ENCODE measurements around the gene MYH15. TPM values are rescaled to one million over a fixed set of nuclear protein-coding genes. Genes with fewer than 3 reads are reported as not detected.

MYH15 gene
- total and polyA plus RNA-seq, 2 of the 8 experiments (the other 6 are each of a cell fraction or from before 2014, with no cell fraction given), result under 0.01 TPM; not detected in 1

DNA sequence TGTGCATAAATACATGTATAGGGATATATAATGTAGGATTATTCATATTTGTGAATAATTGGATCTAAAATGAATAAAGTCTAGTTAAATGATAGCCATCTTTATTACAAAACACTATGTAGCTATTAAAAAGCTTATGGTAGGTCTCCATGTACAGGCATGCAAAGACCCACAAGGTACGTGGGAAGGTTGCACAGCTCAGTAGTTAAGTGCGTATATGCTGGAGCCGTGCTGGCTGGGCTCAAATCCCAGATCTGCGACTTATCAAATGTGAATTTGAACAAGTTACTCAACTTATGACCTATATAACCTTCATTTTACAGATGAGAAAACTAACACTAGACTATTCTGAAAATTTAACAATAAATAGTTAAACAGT lies 100.6 kb downstream of the MYH15 start:
- Histone ChIP-seq H3K56ac (replicated peaks; ENCODE audit: insufficient read length, low read depth, low read length) (no peak overlapping the region), H3K4me2 (ENCODE audit: insufficient read depth in 1 of 2, low read depth in 2 of 2, low read length in 2 of 2) (no peak overlapping the region), H3K79me2 (ENCODE audit: control insufficient read depth in 1 of 2, insufficient read depth in 2 of 2, low read length in 2 of 2) (no peaks in the 10 kb centered on the region), H2AFZ (ENCODE audit: low read length) (no peak overlapping the region), H4K8ac (ENCODE audit: extremely low read depth, insufficient read depth, low read length) (no peak overlapping the region), H3K23ac (ENCODE audit: insufficient read length) (no peak overlapping the region), H2AK5ac (ENCODE audit: low read depth, low read length) (no peak overlapping the region), H3K27ac (ENCODE audit: low read depth, low read length) (no peak overlapping the region), H3K9ac (replicated peaks in 1 of 4; ENCODE audit: extremely low read depth in 1 of 4, low read depth in 3 of 4, low read length in 3 of 4) (no peak overlapping the region), H3K36me3 (ENCODE audit: control insufficient read depth in 2 of 4, insufficient read depth in 4 of 4, low read length in 3 of 4) (no peaks in the 10 kb centered on the region), H3K4me3 (ENCODE audit: extremely low read depth in 1 of 4, insufficient read depth in 2 of 4, low read depth in 3 of 4, low read length in 4 of 4) (no peak overlapping the region), H2BK5ac (ENCODE audit: low read depth, low read length) (no peak overlapping the region), H4K5ac (ENCODE audit: insufficient read length, low read depth, low read length) (no peak overlapping the region), H3K14ac (ENCODE audit: insufficient read length) (no peak overlapping the region), H2BK15ac (ENCODE audit: low read length) (no peak overlapping the region), H4K20me1 (replicated peaks in 1 of 2; ENCODE audit: control insufficient read depth in 1 of 2, insufficient read depth in 2 of 2, low read length in 2 of 2) (no peaks in the 10 kb centered on the region), H3K4ac (replicated peaks; ENCODE audit: insufficient read length, low read depth, low read length) (no peak overlapping the region), H4K91ac (replicated peaks; ENCODE audit: insufficient read length, low read length) (no peak overlapping the region), H2BK12ac (ENCODE audit: low read depth, low read length) (no peak overlapping the region), H3K9me3 (ENCODE audit: insufficient read depth in 2 of 2, low read depth in 1 of 2, low read length in 1 of 2) (peaks cover 0 to 2% of the 10 kb centered on the region in 2 experiments; a peak in 1 of 4 replicates), H2BK120ac (replicated peaks; ENCODE audit: low read depth, low read length) (no peak overlapping the region), H2BK20ac (ENCODE audit: low read length) (no peak overlapping the region), H3K23me2 (ENCODE audit: low read depth, low read length) (no peaks in the 10 kb centered on the region), H3K79me1 (ENCODE audit: low read depth, low read length) (no peaks in the 10 kb centered on the region), H3K4me1 (replicated peaks in 1 of 4; ENCODE audit: control insufficient read depth in 3 of 4, insufficient read depth in 4 of 4, low read length in 3 of 4) (peaks cover 0 to 1% (median 0%) of the 10 kb centered on the region in 4 experiments; a peak in 1 of 7 replicates), H3K18ac (ENCODE audit: extremely low read depth, low read length) (no peak overlapping the region), H3K27me3 (replicated peaks in 1 of 4; ENCODE audit: control insufficient read depth in 3 of 4, extremely low read depth in 1 of 4, insufficient read depth in 3 of 4, low read length in 3 of 4) (no peaks in the 10 kb centered on the region)
- DNase-seq (ENCODE audit: low read depth in 1 of 2, low spot score in 2 of 2), result no peak
- POLR2A ChIA-PET (ENCODE audit: partially characterized antibody), result no interaction called here
- CTCF ChIA-PET (ENCODE audit: partially characterized antibody), result interaction anchor here (1.2 kb wide), 3 partner anchors 28 to 80 kb away, joined by 3 to 4 read pairs (median 3); no protein-coding TSS in a partner anchor
- 93% methylated on average over 4 of the region's 4 CpGs; no CpG with 5 or more reads in 1 of the 2 experiments for WGBS, 2 experiments (ENCODE audit: extremely low coverage in 1 of 2, insufficient coverage in 1 of 2, insufficient read length in 1 of 2, insufficient replicate concordance in 2 of 2, low coverage in 1 of 2, low lambda C conversion rate in 2 of 2, missing lambda C conversion rate in 1 of 2)
- no peak for FAIRE-seq
- TF ChIP-seq MAFK (IDR thresholded peaks at IDR 0.05; ENCODE audit: low read depth, low read length) (no peak), CBX5 (IDR thresholded peaks at IDR 0.05; ENCODE audit: low read depth, low read length) (no peak), RAD21 (IDR thresholded peaks at IDR 0.05 in 1 of 2, conservative IDR thresholded peaks at IDR 0.05 in 1 of 2; ENCODE audit: low read depth in 2 of 2, low read length in 2 of 2) (no peak), SUZ12 (IDR thresholded peaks at IDR 0.05; ENCODE audit: low read length) (no peak), TBP (IDR thresholded peaks at IDR 0.05; ENCODE audit: low read depth, low read length) (no peak), GABPA (IDR thresholded peaks at IDR 0.05; ENCODE audit: borderline replicate concordance, insufficient read depth, low read length) (no peak), KDM4A (IDR thresholded peaks at IDR 0.05; ENCODE audit: low read depth, low read length, severe bottlenecking) (no peak), ZNF274 (IDR thresholded peaks at IDR 0.05; ENCODE audit: borderline replicate concordance, extremely low read depth, low read length) (no peak), SRF (IDR thresholded peaks at IDR 0.05; ENCODE audit: low read depth, low read length) (no peak)
- TF ChIP-seq, protein P1, sequence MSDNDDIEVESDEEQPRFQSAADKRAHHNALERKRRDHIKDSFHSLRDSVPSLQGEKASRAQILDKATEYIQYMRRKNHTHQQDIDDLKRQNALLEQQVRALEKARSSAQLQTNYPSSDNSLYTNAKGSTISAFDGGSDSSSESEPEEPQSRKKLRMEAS (IDR thresholded peaks at IDR 0.05), result no peak
- TF ChIP-seq, protein P2, sequence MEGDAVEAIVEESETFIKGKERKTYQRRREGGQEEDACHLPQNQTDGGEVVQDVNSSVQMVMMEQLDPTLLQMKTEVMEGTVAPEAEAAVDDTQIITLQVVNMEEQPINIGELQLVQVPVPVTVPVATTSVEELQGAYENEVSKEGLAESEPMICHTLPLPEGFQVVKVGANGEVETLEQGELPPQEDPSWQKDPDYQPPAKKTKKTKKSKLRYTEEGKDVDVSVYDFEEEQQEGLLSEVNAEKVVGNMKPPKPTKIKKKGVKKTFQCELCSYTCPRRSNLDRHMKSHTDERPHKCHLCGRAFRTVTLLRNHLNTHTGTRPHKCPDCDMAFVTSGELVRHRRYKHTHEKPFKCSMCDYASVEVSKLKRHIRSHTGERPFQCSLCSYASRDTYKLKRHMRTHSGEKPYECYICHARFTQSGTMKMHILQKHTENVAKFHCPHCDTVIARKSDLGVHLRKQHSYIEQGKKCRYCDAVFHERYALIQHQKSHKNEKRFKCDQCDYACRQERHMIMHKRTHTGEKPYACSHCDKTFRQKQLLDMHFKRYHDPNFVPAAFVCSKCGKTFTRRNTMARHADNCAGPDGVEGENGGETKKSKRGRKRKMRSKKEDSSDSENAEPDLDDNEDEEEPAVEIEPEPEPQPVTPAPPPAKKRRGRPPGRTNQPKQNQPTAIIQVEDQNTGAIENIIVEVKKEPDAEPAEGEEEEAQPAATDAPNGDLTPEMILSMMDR (IDR thresholded peaks at IDR 0.05; ENCODE audit: control extremely low read depth in 1 of 3, insufficient read depth in 1 of 3, low read depth in 1 of 3, low read length in 3 of 3), result no peak
